ENCODE measurements around the gene AKR1C1. TPM values are rescaled to one million over a fixed set of nuclear protein-coding genes. Genes with fewer than 3 reads are reported as not detected.
"Not testable (repeated sequence)": the region's sequence is repeated elsewhere in the genome, so short reads cannot be mapped to it uniquely, and the experiment has no call there.

The AKR1C1 gene
- total and polyA plus RNA-seq, 2 of the 4 experiments (the other 2 are of a cell fraction): 5.0 to 5.4 TPM

DNA sequence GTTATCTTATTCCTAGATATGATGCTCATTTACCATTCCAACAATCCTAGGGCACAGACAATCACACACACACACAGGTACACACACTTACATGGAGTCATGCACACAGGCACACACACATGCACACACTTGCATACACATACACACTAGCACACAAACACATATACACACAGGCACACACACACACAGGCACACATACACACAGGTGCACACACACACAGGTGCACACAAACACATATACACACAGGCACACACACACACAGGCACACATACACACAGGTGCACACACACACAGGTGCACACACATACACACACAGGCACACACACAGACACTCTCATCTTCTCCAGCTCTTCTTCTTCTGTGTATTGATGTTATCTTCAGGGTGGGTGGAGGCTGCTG lies 38.7 kb upstream of the AKR1C1 start:
- dilution Hi-C loops (cut with HindIII; ENCODE audit: low sequenced_read_pairs, unreplicated experiment); H3K23ac ChIP-seq (ENCODE audit: low read depth, low read length); H3K79me1 ChIP-seq (ENCODE audit: low read depth in 1 of 2, low read length in 2 of 2); H3K36me3 ChIP-seq (ENCODE audit: control insufficient read depth, insufficient read depth, low read length); H4K20me1 ChIP-seq (ENCODE audit: insufficient read depth, low read length); H2AFZ ChIP-seq (replicated peaks; ENCODE audit: low read length, poor library complexity); H3K14ac ChIP-seq (replicated peaks; ENCODE audit: low read depth, low read length); DNase-seq; H3K27ac ChIP-seq (ENCODE audit: insufficient read depth, low read length); H3K9me1 ChIP-seq (ENCODE audit: insufficient read depth, low read length); H3K9me3 ChIP-seq (ENCODE audit: control insufficient read depth, insufficient read depth, low read length); POLR2A ChIA-PET (ENCODE audit: unreplicated experiment); H3K56ac ChIP-seq (ENCODE audit: extremely low read depth, insufficient read depth, low read length); H2AK9ac ChIP-seq (replicated peaks; ENCODE audit: low read depth, low read length, poor library complexity); H3K4me2 ChIP-seq (ENCODE audit: low read depth, low read length); H2BK120ac ChIP-seq (ENCODE audit: low read depth, low read length); H2AK5ac ChIP-seq (ENCODE audit: low read depth, low read length); H2BK20ac ChIP-seq (ENCODE audit: low read depth, low read length); H3K27me3 ChIP-seq (ENCODE audit: control insufficient read depth, insufficient read depth, low read length); intact Hi-C loops (cut with micrococcal nuclease); BruUV-seq (replicated peaks); H3K9ac ChIP-seq (ENCODE audit: low read depth, low read length); H3K4ac ChIP-seq (ENCODE audit: low read depth, low read length); in situ Hi-C loops (cut with MboI; ENCODE audit: low sequenced_read_pairs); H3K4me3 ChIP-seq (ENCODE audit: insufficient read depth, low read depth, low read length); H3K4me1 ChIP-seq (ENCODE audit: control insufficient read depth, insufficient read depth, low read length); H4K5ac ChIP-seq (ENCODE audit: low read depth, low read length); H2BK15ac ChIP-seq (ENCODE audit: low read depth, low read length); H4K8ac ChIP-seq (ENCODE audit: low read depth in 2 of 2, low read length in 2 of 2); H3K18ac ChIP-seq (ENCODE audit: low read depth, low read length); ATAC-seq (ENCODE audit: low read depth); CTCF ChIA-PET; H4K91ac ChIP-seq (ENCODE audit: insufficient read depth, low read depth, low read length); H2BK5ac ChIP-seq (ENCODE audit: low read depth, low read length, poor library complexity, severe bottlenecking): not testable (repeated sequence)

All from IMR-90 (cell line).